Activated gamma-delta T cell (primary cell): Measurements from ENCODE around the gene ZBTB7B.
"Not testable (repeated sequence)": the region's sequence is repeated elsewhere in the genome, so short reads cannot be mapped to it uniquely, and the experiment has no call there.

ENCODE experiments used
- DNase-seq: peaks from one replicate; lab custom pipeline; 2025; lab: John Stamatoyannopoulos, UW

Gene ZBTB7B

GRCh38 chr1:154968731-154969130, 33.9 kb upstream of the ZBTB7B start:
- DNase-seq, result no peak

- no peak for DNase-seq
Observed at GRCh38 chr1:154969246-154969645, 33.4 kb upstream of the ZBTB7B start.

- no peak for DNase-seq
Observed at GRCh38 chr1:154969860-154970452, 32.6 kb upstream of the ZBTB7B start.

DNA sequence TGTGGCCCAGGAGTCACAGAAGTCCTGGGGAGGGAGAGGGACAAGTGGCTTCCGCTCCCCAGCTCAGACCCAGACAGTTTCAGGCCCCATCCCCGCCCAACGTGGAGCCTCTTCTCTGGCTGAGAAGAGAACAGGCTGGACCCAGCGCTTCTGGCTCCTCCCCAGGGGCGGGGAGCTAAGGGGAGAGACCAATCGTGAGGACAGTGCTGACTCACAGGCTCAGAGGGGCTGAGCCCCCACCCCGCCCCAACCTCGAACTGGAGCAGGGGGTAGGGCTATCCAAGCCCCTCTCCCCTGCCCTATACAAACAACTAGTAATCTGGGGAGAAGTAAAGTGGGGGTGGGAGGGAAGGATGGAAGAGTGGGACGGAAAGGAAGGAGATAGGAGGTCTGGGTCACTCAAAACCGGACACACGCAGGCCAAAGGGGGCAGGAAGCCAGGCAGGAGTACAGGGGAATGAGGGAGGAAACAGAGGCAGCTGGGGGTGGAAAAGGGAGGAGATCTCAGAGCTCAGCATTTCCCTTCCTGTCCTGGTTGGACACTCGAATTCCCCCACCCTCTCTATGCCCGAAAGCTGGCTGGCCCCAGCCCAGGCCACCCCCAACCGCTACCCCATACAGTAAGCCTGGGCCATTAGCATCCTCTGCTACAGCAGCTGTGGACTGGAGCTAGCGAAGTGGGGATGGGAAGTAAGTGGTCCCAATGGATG, 31.8 kb upstream of the ZBTB7B start, which contains the start of gene SHC1:
TSS of gene SHC1 (minus strand) at position 117 of the 710 bp plus-strand sequence. CDS start 221 bp downstream, outside the sequence.
- no peak for DNase-seq

GRCh38 chr1:154971341-154971998, 31.1 kb upstream of the ZBTB7B start:
- DNase-seq, result no peak

DNA sequence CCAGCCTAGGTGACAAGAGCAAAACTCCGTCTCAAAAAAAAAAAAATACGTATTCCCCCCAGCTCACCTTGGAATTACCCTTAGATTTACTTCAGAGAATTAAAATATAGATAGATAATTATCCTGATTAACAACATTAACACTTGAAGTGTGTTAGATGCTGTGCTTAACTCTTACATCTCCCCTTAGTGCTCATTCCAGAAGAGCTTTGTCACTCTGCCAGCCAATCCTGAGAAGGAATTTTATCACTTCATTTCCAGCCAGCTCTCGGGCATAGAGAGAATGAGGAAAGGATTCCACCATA, 30.4 kb upstream of the ZBTB7B start:
- DNase-seq, result no peak

- DNase-seq, result no peak
Observed at GRCh38 chr1:154972517-154973343, 29.9 kb upstream of the ZBTB7B start.

DNA sequence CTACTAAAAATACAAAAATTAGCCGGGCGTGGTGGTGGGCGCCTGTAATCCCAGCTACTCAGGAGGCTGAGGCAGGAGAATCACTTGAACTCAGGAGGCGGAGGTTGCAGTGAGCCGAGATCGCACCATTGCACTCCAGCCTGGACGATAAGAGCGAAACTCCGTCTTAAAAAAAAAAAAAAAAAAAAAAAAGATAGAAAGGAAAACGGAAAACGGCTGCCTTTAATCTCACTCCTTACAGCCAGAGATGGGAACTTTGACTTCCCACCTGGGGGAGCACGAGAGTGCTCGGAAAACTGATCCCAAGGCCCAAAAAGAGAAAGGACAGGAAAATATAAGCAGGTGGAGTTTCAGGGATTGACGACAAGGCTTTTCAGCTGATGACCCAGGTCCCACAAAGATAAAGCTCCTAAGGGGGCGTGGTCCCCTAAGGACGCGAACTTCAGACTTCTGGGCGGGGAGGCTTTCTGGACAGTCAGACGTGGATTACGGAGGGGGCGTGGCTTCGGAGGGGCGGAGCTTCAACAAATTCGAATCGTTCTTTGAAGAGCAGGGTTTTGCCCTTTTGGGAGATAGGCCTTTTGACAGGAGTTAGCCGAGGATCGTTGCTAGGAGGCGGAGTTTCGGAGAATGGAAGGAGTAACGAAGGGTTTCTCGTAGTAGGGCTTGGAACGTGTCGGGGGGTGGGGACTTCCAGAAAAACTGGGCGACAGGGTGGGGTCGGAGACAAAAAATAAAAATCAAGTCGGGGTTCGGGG, 29.1 kb upstream of the ZBTB7B start:
- DNase-seq, result peak; percentile 40

GRCh38 chr1:154974102-154974807, 28.3 kb upstream of the ZBTB7B start, which contains the start of gene CKS1B:
TSS of gene CKS1B (plus strand) at chr1:154974681. CDS start at chr1:154974746, 65 bp downstream.
- peak; percentile 81 for DNase-seq

- peak; percentile 66 for DNase-seq
Observed at GRCh38 chr1:154974808-154975408, 27.7 kb upstream of the ZBTB7B start.

DNA sequence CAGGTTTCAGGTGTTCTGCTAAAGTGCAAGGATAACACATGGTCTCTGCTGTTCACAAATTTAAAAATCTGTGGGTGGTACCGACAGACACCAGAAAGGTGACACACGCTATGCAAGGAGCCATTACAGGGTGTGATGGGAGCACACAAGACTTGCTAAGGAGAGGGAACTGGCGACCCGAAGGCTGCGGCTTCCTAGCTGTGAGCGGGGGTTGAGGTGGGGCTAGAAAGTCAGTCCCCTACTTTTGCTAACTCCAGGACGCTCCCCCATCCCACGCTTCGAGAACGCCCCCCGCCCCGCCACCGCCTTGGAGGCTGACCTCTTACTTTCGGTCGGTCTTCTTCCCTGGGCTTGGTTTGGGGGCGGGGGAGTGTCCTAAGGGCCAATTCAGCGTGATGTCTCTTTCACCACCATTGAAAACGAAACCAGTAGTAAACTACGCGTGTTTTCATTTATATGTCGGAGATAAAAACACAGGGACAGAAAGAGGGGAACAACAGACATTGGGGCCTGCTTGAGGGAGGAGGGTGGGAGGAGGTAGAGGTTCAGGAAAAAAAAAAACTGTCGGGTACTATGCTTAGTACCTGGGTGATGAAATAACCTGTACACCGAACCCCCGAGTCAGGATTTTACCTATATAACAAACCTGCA, 27.1 kb upstream of the ZBTB7B start:
- DNase-seq, result no peak

DNA sequence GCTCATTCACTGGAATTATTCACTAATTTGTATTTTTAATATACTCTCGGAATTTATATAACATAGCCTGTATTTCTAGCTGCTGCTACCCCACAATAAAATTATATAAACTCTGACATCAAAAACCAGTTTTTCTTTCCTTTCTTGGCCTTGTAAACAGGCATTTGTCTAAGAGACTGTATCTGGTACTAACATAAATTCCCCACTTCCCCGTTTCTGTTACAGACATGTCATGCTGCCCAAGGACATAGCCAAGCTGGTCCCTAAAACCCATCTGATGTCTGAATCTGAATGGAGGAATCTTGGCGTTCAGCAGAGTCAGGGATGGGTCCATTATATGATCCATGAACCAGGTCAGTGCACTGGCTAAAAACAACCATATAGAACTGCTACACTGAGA, 24.8 kb upstream of the ZBTB7B start:
- DNase-seq, result not testable (repeated sequence)

GRCh38 chr1:154978360-154978759, 24.2 kb upstream of the ZBTB7B start:
- DNase-seq, result no peak

- no peak for DNase-seq
Observed at GRCh38 chr1:154982341-154982740, 20.3 kb upstream of the ZBTB7B start.

DNA sequence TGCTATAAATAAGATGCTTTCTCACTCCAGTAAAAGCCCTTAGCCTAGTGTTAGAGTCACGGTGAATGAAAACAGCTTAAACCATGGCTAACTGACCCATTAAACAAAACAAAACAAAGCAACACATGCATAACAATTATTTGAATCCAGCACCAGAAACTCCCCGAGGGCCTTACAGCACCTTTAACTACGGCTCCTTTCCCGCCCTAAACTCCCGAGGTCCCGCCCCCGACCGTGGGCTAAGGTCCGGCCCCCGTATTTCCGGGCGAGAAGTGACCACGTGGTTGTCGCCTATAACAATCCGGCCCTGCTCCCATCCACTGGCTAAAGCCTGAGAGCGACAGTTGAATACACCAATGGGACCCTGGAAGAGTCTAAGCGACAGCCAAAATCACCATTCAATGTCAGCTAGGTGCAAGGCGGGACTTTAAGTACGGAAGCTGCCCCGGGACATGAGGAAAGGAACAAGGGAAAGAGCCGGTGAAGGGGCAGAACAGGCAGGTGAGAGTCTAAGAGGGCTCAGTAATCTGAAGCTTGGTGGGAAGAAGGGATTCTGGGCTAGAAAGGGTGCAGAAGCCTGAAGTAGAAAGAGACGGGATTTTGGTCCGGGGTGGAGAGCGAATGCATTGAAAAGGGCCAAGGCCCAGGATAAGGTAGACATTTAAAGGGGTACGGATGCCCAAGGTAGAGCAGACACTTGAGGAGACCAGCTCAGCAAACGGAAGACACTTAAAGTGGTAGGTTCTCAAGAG, 19.5 kb upstream of the ZBTB7B start, which contains the start of gene FLAD1:
TSS of gene FLAD1 (plus strand) at position 448 of the 752 bp plus-strand sequence. CDS start 351 bp downstream, outside the sequence.
- peak; percentile 73 for DNase-seq

DNA sequence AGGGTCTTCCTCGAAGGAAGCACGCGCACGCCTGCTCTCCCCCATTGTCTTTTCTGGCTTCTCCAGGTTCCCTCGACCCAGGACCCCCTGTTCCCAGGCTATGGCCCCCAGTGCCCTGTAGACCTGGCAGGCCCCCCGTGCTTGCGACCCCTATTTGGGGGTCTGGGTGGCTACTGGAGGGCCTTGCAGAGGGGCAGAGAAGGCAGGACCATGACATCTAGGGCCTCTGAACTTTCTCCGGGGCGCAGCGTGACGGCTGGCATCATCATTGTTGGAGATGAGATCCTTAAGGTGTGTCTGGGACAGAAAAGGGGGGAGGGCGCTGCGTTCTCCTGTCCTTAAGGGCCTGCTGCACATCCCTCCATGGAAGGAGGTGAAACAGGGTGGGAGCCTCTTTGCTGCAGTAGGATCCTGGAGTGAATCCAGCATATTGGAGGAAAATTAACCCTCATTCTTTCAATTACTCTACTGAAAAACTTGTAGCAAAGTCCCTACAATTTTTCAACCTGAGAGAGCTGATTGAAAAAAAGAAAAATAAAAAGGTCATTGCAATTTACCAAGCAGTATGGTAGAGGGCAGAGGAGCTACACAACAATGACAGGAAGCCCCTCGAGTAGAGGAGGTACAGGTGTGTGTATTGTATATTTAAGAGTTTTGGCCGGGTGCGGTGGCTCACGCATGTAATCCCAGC, 18.7 kb upstream of the ZBTB7B start:
- no peak for DNase-seq

- DNase-seq, result not testable (repeated sequence)
Observed at GRCh38 chr1:154986736-154987135, 15.9 kb upstream of the ZBTB7B start.

- no peak for DNase-seq
Observed at GRCh38 chr1:154987326-154987725, 15.3 kb upstream of the ZBTB7B start.
